MG63 (cell line): Measurements from ENCODE around the gene HYAL1. TPM values are rescaled to one million over a fixed set of nuclear protein-coding genes. Genes with fewer than 3 reads are reported as not detected.

ENCODE experiments used
- total RNA-seq: library from RNA; depleted of rRNA; stranded (reverse); fragments of >200 nt; shearing (Covaris generic); gene quantifications from 2 replicates; pipeline ENCODE4 v1.2.3, GENCODE V29; 2014; ENCODE audit warnings: low replicate concordance; rRNA removed

The HYAL1 gene
- total RNA-seq, 1 experiment from 2014 or later, result 1.4 TPM

Other genes starting within 250 kb of the HYAL1 start
- 31.2 and 53.4 TPM in 2 replicates for gene RBM5, start 214.7 kb downstream of the HYAL1 start, total RNA-seq
- gene SEMA3F, start 148.2 kb downstream of the HYAL1 start, total RNA-seq, result 11.7 and 22.9 TPM in 2 replicates
- not detected in 2 replicates for gene GNAT1, start 112.0 kb downstream of the HYAL1 start, total RNA-seq
- not detected in 2 replicates for gene SLC38A3, start 98.3 kb downstream of the HYAL1 start, total RNA-seq
- gene GNAI2, start 67.4 kb downstream of the HYAL1 start, total RNA-seq, result 73.9 and 114 TPM in 2 replicates
- gene SEMA3B, start 34.4 kb downstream of the HYAL1 start, total RNA-seq, result 9.7 and 13.4 TPM in 2 replicates
- not detected in 2 replicates for gene LSMEM2, start 24.5 kb downstream of the HYAL1 start, total RNA-seq
- gene IFRD2, start 11.1 kb downstream of the HYAL1 start, total RNA-seq, result 87.8 and 101 TPM in 2 replicates
- gene HYAL3, start 4.2 kb downstream of the HYAL1 start, total RNA-seq, result 3.0 and 8.0 TPM in 2 replicates
- 1.1 and 6.4 TPM in 2 replicates for gene NAA80, start 4.2 kb downstream of the HYAL1 start, total RNA-seq
- 15.5 and 30.7 TPM in 2 replicates for gene HYAL2, start 19.2 kb upstream of the HYAL1 start, total RNA-seq
- gene TUSC2, start 24.6 kb upstream of the HYAL1 start, total RNA-seq, result 8.0 and 13.5 TPM in 2 replicates
- 17.5 and 42.0 TPM in 2 replicates for gene RASSF1, start 37.3 kb upstream of the HYAL1 start, total RNA-seq
- gene ZMYND10, start 42.2 kb upstream of the HYAL1 start, total RNA-seq, result 0.43 TPM in 1 of 2 replicates, not detected in the other
- gene NPRL2, start 47.2 kb upstream of the HYAL1 start, total RNA-seq, result 14.3 and 16.0 TPM in 2 replicates
- gene CYB561D2, start 47.3 kb upstream of the HYAL1 start, total RNA-seq, result 21.9 and 35.5 TPM in 2 replicates
- 18.7 and 24.1 TPM in 2 replicates for gene TMEM115, start 55.9 kb upstream of the HYAL1 start, total RNA-seq
- not detected in 2 replicates for gene CACNA2D2, start 200.1 kb upstream of the HYAL1 start, total RNA-seq